ENCODE results near the gene RBM19.

RBM19 gene

DNA sequence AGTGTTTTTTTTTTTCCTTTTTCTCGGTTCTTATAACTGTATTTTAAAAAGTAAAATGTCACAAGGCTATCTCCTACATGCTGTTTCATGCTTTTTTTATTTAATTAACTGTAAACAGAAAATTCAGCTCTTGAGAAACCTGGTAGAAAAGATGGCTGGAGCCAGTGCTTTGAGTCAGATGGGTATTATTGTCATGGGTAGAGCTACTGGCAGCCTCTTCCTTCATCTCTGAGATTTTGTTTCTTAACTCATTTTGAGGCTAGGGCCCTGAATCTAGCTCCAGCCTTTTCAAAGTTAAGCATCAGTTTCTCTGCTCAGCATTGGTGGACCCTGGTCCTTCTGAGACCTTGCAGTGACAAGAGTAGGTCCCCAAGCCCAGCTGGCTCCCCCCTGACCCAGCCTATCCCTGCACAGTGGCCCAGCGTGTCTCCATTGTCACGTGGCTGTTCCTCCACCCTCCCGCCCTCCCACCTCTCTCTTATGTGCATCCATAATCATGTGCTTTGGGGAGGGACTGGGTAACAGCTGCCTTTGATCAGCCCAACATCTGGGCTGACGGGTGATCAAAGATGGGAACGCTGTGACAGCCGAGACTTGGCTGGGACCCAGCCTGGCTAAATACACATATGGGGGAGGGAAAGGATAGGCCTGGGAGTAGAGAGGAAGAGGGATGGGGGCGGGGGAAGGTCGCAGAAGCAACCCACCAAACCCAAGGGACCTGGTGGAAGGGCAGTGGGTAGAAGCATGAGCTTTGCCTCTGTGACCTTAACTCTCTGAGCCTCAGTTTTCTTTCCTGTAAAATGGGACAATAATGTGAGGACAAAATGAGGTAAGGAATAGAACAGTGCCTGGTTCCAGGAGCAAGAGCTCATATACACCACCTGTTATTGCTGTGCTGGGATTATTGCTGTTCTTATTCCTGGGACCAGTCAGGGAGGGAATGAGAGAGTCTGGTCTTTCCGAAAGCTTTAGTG, 24.4 kb upstream of the RBM19 start:
- no peak overlapping the region for H3K27ac ChIP-seq
- H3K27me3 ChIP-seq, result peaks cover 61% of the 10 kb centered on the region
- TF ChIP-seq, protein P1, sequence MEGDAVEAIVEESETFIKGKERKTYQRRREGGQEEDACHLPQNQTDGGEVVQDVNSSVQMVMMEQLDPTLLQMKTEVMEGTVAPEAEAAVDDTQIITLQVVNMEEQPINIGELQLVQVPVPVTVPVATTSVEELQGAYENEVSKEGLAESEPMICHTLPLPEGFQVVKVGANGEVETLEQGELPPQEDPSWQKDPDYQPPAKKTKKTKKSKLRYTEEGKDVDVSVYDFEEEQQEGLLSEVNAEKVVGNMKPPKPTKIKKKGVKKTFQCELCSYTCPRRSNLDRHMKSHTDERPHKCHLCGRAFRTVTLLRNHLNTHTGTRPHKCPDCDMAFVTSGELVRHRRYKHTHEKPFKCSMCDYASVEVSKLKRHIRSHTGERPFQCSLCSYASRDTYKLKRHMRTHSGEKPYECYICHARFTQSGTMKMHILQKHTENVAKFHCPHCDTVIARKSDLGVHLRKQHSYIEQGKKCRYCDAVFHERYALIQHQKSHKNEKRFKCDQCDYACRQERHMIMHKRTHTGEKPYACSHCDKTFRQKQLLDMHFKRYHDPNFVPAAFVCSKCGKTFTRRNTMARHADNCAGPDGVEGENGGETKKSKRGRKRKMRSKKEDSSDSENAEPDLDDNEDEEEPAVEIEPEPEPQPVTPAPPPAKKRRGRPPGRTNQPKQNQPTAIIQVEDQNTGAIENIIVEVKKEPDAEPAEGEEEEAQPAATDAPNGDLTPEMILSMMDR (IDR thresholded peaks at IDR 0.05), result no peak
- no peaks in the 10 kb centered on the region for H3K9me3 ChIP-seq
- no peaks in the 10 kb centered on the region for H3K36me3 ChIP-seq
- H3K4me1 ChIP-seq (ENCODE audit: control insufficient read depth in 1 of 2, insufficient read depth in 1 of 2, low read depth in 1 of 2, low read length in 1 of 2), result no peaks in the 10 kb centered on the region
- no peak overlapping the region for H3K4me3 ChIP-seq (ENCODE audit: low read depth in 1 of 2, low read length in 1 of 2)

- H3K4me3 ChIP-seq (ENCODE audit: low read depth in 1 of 2, low read length in 1 of 2), result no peak overlapping the region
These were observed 22.9 kb upstream of the RBM19 start for GRCh38 chr12:113988976-113989375.

DNA sequence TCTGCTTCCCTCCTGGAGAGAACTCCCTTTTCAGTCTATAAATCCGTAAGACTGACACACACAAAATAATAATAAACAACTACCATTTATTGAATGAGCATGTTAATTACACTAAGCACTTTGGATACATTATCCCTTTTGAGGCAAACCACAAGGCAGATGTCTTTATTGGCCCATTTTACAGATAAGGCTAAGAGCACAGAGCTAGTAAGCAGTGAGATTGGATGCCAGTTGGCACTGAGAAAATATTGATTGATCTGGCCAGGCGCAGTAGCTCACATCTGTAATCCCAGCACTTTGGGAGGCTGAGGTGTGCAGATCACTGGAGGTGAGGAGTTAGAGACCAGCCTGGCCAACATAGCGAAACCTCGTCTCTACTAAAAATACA, 21.9 kb upstream of the RBM19 start:
- H3K36me3 ChIP-seq, result no peaks in the 10 kb centered on the region
- no peak overlapping the region for H3K27ac ChIP-seq

More at GRCh38 chr12:113988976-113989375, 22.9 kb upstream of the RBM19 start:
- Histone ChIP-seq H3K9me3 (no peaks in the 10 kb centered on the region), H3K4me1 (ENCODE audit: control insufficient read depth in 1 of 2, insufficient read depth in 1 of 2, low read depth in 1 of 2, low read length in 1 of 2) (no peaks in the 10 kb centered on the region), H3K27ac (no peak overlapping the region), H3K27me3 (peaks cover 47% of the 10 kb centered on the region), H3K36me3 (no peaks in the 10 kb centered on the region)
- TF ChIP-seq, protein P1 (IDR thresholded peaks at IDR 0.05), result no peak

GRCh38 chr12:113987261-113988063, 21.3 kb upstream of the RBM19 start:
- no peak overlapping the region for H3K27ac ChIP-seq
- TF ChIP-seq, protein P1 (IDR thresholded peaks at IDR 0.05), result no peak
- no peaks in the 10 kb centered on the region for H3K36me3 ChIP-seq
- no peak overlapping the region for H3K4me3 ChIP-seq (ENCODE audit: low read depth in 1 of 2, low read length in 1 of 2)
- no peaks in the 10 kb centered on the region for H3K9me3 ChIP-seq
- no peaks in the 10 kb centered on the region for H3K4me1 ChIP-seq (ENCODE audit: control insufficient read depth in 1 of 2, insufficient read depth in 1 of 2, low read depth in 1 of 2, low read length in 1 of 2)
- peaks cover 39% of the 10 kb centered on the region for H3K27me3 ChIP-seq

More for the DNA sequence above, 21.9 kb upstream of the RBM19 start:
- Histone ChIP-seq H3K4me3 (ENCODE audit: low read depth in 1 of 2, low read length in 1 of 2) (no peak overlapping the region), H3K27me3 (peaks cover 45% of the 10 kb centered on the region), H3K9me3 (no peaks in the 10 kb centered on the region), H3K4me1 (ENCODE audit: control insufficient read depth in 1 of 2, insufficient read depth in 1 of 2, low read depth in 1 of 2, low read length in 1 of 2) (no peaks in the 10 kb centered on the region)
- TF ChIP-seq, protein P1 (IDR thresholded peaks at IDR 0.05), result no peak

DNA sequence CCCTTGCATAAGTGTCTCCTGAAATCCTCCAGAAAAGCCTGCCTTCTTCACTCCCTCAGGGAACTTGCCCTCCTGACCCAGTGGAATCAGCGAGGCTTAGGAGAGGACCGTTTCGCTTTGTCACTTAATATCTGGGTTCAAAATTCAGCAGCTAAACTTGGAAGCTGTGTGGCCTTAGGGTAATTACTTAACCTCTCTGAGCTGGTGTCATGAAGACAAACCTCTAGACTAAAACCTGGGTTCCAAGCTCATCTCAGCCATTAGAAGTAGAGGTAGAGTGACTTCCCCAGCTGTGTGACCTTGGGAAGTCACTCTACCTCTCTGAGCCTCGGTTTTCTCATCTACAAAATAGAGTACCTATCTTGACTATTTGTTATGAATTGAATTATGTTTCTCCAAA, 18.3 kb upstream of the RBM19 start:
- H3K27ac ChIP-seq, result no peak overlapping the region
- no peak overlapping the region for H3K4me3 ChIP-seq (ENCODE audit: low read depth in 1 of 2, low read length in 1 of 2)
- peaks cover 14% of the 10 kb centered on the region for H3K27me3 ChIP-seq
- no peaks in the 10 kb centered on the region for H3K36me3 ChIP-seq
- H3K4me1 ChIP-seq (ENCODE audit: control insufficient read depth in 1 of 2, insufficient read depth in 1 of 2, low read depth in 1 of 2, low read length in 1 of 2), result no peaks in the 10 kb centered on the region
- no peaks in the 10 kb centered on the region for H3K9me3 ChIP-seq
- TF ChIP-seq, protein P1 (IDR thresholded peaks at IDR 0.05), result no peak

Data from neutrophil (primary cell).